ENCODE results near the gene RAB11FIP4.

DNA sequence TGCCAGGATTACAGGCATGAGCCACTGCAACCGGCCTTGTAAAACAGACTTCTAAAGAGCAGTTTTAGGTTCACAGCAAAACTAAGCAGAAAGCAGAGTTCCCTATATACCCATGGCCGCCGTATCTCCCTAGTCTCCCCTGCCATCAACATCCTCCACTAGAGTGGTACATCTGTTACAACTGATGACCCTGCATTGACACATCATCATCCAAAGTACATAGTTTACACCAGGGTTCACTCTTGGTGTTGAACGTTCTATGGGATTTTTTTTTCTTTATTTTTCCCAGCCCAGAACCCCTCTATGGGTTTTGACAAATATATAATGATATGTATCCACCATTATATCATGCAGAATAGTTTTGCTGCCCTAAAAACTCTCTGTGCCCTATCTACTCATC is 155.2 kb downstream of the RAB11FIP4 start:
- TF ChIP-seq JUNB (CRISPR knock-in tag; IDR thresholded peaks at IDR 0.05; ENCODE audit: borderline replicate concordance) = no peak
- TF ChIP-seq, protein P1, sequence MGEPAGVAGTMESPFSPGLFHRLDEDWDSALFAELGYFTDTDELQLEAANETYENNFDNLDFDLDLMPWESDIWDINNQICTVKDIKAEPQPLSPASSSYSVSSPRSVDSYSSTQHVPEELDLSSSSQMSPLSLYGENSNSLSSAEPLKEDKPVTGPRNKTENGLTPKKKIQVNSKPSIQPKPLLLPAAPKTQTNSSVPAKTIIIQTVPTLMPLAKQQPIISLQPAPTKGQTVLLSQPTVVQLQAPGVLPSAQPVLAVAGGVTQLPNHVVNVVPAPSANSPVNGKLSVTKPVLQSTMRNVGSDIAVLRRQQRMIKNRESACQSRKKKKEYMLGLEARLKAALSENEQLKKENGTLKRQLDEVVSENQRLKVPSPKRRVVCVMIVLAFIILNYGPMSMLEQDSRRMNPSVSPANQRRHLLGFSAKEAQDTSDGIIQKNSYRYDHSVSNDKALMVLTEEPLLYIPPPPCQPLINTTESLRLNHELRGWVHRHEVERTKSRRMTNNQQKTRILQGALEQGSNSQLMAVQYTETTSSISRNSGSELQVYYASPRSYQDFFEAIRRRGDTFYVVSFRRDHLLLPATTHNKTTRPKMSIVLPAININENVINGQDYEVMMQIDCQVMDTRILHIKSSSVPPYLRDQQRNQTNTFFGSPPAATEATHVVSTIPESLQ (CRISPR knock-in tag; conservative IDR thresholded peaks at IDR 0.05) = no peak

Measured in HepG2 (cell line).